RCC 7860 (cell line): ENCODE data around the gene SYT5.
"Not testable (repeated sequence)": the region's sequence is repeated elsewhere in the genome, so short reads cannot be mapped to it uniquely, and the experiment has no call there.

Experiments
- DNase-seq: peaks from one replicate; pipeline ENCODE4 v3.0.0-alpha.2; 2015; ENCODE audit warnings: low spot score
- FAIRE-seq: peaks from 2 replicates; lab custom pipeline; 2012; peaks lifted over from hg19 to GRCh38; lab: Jason Lieb, UNC

SYT5 gene

DNA sequence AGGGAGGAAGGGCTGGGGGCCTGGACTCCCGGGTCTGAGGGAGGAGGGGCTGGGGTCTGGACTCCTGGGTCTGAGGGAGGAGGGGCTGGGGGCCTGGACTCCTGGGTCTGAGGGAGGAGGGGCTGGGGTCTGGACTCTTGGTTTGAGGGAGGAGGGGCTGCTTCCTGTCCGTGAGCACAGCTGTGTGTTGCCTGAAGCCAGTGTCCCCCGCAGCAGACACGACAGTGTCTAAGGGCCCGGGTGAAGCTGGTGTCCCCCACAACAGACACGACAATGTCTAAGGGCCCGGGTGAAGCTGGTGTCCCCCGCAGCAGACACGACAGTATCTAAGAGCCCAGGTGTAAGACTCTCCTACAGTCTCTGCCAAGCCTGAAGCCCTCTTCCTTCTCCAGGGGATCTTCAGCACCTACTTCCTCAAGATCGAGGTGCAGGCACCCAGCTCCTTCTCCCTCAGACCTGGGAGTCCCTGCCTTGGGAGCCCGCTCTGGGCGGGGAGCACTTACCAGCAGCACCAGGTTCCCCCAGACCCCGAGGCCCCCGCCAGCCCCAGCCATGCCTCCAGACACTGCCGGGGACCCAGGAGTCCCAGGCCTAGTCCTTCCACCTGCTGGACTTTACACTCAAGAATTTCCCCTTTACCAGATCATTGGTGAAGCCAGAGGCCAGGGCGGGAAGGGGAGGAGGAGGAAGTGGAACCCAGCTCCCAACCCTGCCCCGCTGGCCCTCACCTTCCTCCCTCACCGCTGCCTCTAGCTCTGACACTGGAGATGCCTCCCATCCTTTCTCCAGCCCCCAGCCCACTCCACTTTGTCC, 29.0 kb upstream of the SYT5 start, which contains the start of gene PTPRH:
Gene PTPRH, minus strand, starts transcription at position 622 of the 813 bp plus-strand sequence. Its CDS starts 68 bp downstream, at position 554.
- no peak for FAIRE-seq
- DNase-seq, result no peak

DNA sequence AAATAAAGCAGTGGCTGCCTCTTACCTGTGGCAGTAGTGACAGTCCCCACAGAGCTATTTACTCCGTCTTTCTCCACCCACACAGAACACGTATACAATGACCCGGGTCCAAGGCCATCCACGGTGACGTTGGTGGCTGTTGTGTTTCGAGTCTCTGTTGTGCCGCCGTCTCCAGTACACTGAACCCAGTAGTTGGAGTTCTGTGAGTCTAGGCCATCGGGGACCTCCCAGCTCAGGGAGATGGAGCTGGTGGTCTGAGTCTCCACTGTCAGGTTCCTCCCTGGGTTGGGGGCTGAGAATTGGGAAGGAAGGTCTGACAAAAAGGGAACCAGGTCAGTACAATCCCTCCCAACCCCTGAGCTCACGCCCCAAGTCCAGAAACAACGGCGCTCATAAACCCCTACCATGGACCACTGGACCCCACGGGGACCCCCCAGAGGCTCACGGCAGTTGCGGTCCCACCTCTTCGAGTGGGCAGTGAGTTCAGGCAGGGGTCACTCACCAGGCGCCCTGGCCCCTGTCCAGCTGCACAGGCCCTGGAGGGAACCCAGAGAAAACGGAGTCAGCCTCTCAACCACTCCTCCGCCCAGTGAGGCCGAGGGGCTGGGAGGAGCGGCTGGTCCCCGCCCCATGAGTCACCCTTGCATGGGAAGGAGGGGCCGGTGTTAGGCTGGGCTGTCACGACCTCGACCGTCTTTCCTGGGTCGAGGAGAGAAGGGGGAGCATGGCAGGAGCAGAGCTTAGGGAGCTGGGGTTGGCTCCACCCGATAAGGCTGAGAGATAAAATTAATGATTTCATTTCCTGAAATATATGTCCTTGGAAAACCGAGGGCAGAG, 26.8 kb upstream of the SYT5 start:
- FAIRE-seq (peak; percentile 26), DNase-seq (peak; percentile 66)

DNA sequence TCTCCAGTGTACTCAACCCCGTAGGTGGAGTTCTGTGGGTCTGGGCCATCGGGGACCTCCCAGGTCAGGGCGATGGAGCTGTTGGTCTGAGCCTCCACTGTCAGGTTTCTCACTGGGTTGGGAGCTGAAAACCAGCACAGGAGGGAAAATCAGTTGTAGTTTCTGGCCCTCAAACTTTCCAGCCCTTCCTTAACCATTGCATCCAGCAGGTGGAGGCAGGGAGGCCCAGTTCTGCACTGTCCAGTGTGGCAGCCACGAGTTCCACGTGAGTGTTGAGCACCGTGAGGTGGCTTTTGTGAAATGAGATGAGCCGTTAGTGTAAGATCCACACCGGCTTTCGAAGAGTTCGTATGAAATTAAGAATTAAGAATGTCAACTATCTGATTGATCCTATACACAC, 22.1 kb upstream of the SYT5 start:
- not testable (repeated sequence) for DNase-seq, FAIRE-seq

DNA sequence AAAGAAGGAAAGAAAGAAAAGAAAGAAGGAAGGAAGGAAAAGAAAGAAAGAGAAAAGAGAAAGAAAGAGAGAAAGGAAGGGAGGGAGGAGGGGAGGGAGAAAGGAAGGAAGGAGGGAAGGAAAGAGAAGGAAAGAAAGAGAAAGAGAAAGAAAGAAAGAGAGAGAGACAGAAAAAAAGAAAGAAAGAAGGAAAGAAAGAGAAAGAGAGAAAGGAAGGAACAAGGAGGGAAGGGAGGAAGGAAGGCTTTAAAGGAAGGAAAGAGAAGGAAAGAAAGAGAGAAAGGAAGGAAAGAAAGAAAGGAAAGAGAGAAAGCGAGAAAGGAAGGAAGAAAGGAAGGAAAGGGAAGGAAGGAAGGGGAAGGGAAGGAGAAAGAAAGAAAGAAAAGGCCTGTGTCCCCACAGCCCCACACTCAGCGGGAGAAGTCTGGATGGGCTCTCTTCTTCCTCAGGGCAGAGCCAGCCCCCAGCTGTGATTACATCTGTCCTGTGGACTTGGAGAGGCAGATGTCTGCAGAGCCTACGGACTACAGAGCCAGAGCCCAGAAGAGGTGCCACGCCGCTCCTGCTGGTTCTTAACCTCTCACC, 19.6 kb upstream of the SYT5 start:
- DNase-seq (no peak), FAIRE-seq (no peak)

DNA sequence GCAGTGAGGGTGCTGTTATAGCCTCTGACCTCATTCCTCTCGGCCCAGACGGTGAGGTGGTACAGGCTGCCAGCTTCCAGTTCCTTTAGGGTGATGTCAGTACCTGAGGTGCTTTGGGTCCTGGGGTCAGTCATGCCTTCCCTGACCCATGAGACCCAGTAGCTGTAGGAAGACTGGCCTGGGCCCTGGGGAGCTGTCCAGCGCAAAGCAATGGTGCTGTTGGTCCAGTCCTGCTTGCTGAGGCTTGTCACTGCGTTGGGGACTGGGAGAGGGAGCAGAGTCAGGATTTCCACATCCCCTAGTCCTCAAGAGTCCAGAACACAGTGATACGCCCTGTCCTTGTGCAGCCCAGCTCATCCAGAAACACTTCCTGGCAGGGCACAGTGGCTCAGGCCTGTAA, 18.6 kb upstream of the SYT5 start:
- no peak for FAIRE-seq
- DNase-seq, result no peak

DNA sequence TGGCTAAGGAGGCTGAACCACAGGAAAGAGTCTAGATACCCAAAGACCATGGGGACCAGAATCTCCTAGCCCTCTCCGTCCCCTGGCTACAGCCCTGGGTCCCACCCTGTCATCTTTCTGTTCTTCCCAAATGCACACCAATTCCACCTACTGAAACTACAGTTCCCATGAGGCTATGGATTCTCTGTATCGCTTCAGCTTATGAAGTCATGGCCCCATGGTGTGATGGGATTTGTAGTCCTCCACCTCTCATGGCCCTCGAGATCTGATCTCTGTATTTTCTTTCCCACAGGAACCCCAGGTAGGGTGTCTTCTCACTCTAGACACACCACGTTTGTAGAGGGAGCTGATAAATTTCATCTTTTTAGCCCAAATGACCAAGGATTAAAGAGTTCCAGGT, 17.4 kb upstream of the SYT5 start:
- no peak for DNase-seq
- FAIRE-seq, result no peak

DNA sequence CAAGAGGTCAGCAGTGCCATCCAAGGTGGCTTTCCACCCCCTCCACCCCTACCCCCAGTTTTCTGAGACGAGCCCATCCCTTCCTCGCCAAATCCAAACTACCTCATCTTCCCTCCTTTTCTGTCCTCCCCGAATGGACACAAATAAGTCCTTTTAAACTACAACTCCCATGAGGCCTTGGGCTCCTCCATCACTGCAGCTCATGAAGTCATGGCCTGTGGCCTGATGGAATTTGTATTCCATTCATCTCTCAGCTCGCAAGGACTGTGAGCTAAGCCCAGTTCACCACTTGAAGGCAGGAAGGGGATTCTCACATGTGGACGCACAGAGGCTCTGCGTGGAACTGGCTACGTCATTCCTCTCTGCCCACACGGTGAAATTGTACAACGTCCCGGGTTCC, 16.7 kb upstream of the SYT5 start:
- no peak for DNase-seq

DNA sequence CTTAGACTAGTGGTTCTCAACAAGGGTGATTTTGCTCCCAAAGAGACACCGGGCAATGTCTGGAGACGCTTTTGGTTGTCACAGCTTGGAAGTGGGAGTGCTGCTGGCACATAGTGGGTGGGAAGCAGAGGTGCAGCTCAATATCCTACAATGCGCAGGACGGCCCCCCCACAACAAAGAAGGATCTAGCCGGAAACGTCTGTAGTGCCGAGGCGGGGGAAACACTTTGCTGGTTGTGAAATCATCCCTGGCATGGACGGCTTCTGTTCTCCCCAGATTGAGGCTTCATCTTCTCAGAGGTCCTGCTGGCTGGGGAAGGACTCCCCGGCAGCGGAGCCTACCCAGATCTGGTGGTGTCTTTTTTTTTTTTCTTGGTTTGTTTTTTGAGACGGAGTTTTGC, 13.4 kb upstream of the SYT5 start:
- FAIRE-seq (no peak), DNase-seq (no peak)

More for the DNA sequence above, 16.7 kb upstream of the SYT5 start:
- FAIRE-seq, result no peak

DNA sequence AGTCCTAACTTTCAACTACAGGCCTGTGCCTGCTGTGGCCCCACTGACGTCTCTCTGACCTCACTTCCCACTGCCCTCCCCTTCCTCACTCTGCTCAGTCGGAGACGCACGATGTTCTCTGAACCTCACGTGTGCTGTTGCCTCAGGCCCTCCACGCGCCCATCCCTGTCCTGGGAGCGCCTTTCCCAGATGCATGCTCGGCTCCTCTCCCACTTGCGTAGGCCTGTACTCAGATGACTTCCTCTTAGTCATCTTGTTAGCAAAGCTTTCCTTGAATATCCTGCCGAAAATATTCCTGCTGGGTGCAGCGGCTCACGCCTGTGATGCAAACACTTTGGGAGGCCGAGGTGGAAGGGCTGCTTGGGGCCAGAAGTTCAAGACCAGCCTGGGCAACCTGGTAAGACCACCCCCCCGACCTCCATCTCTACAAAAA, 9.3 kb upstream of the SYT5 start:
- FAIRE-seq, result no peak
- DNase-seq, result peak; percentile 44

DNA sequence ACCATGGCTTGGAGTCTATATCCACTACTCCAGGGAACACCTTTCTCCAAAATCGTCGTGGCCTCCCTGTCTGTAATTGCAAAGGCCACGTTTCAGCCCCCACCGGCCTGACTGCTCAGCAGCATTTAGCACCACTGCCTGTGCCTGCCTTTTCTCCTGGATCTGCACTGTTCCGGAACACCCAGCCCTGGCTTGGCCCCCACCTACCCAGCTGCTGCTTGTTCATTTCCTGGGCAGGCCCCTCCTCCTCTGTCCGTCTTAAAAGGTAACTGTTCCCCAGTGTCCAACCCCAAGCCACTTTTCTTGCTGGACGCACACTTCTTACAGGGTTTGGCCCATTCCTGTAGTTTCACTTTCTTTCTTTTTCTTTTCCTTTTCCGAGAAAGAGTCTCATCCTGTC, 8.5 kb upstream of the SYT5 start:
- DNase-seq (no peak), FAIRE-seq (no peak)

DNA sequence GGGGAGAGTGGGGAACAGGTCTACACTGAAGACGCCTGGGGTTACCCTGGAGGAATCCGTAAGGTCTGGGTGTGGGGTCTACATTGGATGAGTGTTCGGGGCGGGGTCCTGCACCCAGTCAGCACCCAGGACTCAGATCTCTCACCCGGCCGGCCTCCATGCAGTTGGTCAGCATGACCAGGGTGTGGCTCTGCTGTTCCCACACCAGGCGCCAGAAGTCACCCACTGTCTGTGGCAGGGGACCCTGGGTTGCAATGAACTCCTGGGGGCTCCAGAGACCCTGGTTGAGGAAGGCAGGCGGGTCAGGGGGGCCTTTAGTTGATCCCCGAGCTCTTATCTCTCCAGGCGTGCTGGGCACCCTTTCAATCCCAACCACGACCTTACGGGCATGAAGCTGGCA, 6.0 kb upstream of the SYT5 start:
- DNase-seq (no peak), FAIRE-seq (no peak)

DNA sequence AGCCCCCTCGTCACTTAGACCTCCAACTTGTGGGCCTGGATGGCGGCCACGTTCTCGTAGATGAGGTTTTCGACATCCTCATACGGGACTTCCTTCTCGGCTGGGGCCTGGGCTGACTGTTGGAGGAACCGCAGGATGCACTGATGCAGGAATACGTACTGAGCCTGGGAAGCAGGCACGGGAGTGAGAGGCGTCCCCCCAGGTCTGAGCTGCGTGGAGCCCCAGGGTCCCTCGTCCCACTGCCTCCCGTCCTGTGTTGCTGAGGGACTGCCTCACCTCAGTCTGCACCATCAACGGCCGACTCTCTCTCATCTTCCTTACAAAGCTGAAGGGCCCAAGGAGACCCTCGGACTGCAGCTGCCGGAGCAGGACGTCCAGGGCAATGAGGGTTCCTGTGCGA, 1.7 kb upstream of the SYT5 start:
- FAIRE-seq, result no peak
- DNase-seq, result no peak

DNA sequence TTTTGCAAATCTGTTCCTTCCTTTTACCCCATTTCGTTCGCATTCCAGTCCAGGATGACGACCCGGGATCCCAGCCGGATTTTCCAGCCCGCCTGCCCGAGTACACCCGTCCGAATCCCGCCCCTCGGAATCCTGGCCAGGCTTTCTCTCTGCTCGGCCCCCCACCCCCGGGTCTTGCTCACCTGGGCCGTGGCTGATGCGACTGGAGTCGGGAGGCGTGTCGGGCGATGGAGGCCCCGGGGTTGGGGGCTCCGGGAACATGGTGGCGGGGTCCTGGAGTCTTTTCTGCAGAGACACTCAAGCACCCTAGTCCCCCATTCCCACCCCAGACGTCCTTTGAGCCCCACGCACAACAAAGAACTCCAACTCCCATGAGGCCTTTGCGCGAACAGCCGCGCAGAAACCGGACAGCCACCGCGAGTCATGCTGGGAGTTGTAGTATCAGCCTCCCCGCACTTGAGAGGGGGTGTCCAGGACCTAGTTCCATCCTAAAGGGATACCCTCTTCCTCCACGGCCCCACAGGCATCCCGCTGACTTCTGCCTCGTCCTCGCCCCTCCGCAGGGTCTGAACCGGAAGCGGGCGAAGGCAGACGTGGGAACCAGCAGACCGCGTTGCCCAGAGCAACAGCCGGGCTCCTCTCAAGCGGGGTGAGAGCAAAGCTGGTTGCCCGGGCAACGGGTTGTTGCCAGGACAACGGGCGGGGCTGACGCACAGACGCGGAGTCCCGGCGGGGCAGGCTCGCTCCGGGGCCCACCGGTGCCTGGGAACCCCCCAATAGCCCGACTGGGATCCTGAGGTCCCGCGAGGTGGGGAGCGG, 1.1 kb downstream of the SYT5 start:
- no peak for FAIRE-seq
- no peak for DNase-seq

DNA sequence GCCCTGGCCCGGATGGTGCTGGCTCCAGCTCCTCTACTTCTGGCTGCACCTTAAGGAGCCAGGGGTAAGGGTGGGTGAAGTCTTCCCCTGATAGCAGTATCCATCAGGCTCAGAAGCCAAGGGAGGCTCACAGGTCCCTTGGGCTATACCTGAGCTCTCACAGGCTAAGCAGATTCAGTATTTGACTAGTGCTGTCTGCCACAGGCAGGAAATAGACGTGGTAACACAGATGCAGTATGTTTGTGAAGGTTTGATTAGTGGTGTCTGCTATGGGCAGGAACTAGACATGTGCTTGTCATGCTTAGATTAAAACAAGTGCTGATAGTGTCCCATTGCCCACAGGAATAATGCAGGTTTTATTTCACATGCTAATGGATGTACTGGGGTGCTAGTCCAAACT, 4.0 kb downstream of the SYT5 start:
- DNase-seq (no peak), FAIRE-seq (no peak)

DNA sequence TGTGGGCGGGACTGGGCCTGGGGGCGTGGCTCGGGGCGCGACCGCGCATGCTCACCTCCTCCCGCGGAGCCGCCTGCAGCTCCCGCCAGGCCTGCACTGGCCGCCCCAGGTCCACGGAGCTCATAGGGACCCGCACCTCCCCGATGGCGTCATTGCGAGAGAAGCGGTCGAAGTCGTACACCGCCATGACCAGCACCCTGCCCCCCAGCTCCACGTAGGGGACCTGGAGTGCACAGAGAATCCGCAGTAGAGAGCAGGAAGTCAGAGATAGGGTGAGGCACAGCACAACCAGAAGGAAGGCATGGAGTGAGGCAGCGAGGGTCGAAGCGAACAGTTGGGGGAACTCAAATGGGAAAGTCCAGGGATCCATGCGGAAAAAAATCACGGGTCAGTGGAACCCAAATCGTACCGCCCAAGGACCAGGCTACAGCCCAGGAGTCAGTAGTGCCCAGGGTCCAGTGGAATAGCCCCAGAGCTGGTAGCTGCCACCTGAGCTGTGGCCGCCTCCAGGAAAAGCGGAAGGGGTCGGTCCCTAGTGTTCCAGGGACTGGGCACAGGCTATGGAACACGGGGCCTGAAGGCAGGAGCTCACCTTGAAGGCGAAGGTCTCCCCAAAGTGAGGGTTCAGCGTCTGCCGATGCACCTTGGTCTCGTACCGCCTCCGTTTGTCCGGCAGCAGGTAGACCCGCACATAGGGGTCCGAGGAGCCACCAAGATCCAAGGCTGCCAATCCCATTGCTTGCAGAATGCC, 4.8 kb downstream of the SYT5 start:
- no peak for DNase-seq

DNA sequence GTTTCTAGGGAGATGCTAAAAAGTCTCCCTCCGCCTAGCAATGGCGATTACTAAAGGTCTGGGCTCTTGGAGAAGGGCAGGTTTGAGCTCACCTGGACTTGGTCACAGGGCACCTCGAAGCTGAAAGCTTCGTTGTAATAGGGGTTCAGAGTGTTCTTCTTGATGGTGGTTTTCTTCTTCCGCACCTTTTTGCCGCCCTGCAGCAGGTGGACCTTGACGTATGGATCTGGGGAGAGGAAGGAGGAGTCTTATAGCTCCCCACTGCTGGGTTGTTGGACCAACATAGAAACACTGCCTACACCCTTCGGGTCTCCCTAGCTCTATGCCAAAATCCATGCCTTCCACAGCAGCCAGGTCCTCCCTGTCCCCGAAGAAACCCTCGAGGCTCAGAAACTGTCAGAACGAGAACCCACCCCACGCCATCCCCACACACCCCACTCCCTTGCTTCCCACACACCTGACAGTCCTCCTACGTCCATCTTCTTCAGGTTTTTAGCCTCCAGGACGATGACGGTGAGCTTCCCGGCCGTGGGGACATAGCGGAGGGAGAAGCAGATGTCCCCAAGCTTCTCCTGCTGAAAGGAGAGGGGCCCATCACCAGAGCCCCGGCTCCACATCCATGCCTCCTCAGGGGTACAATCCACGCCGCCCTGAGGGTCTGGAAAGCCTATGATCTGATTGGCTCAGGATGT, 5.5 kb downstream of the SYT5 start:
- FAIRE-seq, result no peak
- no peak for DNase-seq

More for the DNA sequence above, 4.8 kb downstream of the SYT5 start:
- FAIRE-seq, result no peak

DNA sequence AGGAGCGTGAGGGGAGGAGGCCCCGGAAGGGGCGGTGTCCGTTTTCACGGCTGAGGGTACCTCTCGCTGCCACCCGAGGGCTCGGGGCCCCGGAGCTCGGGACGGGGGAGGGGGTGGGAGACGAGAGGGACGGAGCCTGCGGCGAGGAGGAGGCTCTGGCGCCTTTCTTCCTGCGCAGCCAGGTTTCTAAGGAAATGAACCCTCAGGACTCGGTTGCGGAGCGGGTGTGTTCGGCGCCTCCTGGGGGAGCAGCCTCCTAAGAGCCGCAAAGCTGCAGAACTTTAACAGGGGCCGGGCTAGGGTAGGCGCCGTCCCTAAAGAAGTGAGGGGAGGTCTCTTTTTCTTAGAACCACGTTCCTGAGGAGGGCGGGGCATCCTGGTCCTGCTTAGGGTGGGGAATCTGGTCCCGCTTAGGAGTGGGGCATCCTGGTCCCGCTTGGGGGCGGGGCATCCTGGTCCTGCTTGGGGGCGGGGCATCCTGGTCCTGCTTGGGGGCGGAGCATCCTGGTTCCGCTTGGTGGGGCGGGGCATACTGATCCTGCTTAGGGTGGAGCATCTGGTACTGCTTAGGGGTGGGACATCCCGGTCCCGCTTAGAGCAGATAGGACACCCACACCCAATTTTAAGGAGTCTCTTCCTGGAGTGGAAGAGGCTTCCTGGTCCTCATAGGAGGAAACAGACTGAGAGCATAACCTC, 6.2 kb downstream of the SYT5 start:
- FAIRE-seq, result no peak
- peak; percentile 8 for DNase-seq

DNA sequence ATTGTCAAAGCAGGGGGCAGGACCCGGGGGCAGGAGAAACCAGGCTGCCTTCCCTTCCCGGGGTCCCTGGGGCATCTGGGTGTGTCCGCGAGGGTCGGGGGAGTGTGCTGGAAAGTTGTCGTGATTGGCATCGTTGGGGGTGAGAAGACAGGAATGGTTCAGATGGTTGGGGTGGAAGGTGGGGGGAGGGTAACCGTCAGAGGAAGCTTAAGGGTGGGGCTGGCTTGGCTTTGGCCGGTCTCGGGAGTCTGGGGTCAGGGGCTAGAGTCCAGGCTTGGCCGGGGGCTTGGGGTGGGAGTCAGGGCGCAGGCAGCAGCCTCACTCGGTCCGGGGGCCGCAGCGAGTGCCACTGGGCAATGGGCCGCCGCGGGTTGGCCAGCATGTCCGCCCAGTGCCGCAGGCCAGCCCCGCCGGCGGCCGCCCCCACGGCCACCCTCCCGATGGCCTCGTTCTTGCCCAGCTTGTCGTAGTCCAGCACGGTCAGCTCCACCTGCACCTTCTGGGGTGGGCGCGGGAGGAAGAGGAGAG, 6.8 kb downstream of the SYT5 start:
- DNase-seq, result no peak
- FAIRE-seq, result no peak

DNA sequence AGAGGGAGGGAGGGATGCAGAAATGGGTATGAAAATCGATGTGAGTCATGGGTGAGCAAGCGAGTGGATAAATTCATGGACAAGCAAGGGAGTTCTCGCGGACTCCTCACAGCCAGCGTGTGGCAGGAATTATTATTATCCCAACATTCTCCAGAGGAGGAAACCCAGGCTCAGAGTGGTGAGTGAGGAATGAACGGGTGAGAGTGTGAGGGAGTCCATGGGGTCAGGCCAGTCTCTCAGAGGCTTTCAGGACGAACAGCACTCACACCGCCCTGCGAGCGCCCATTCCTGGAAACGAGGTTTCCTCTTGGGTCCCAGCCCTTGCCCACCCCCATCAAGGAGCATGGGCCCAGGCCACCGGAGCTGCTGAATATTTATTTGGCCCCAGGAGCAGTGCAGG, 7.3 kb downstream of the SYT5 start:
- FAIRE-seq, result no peak
- DNase-seq, result no peak
